ENCODE measurements around the gene OR10D3. TPM values are rescaled to one million over a fixed set of nuclear protein-coding genes. Genes with fewer than 3 reads are reported as not detected.
"Not testable (repeated sequence)": the region's sequence is repeated elsewhere in the genome, so short reads cannot be mapped to it uniquely, and the experiment has no call there.

Gene OR10D3
- total RNA-seq, 1 experiment from 2014 or later = not detected

GRCh38 chr11:124194293-124195188 lies 11.4 kb downstream of the OR10D3 start:
- no peak for DNase-seq (ENCODE audit: low spot score)

GRCh38 chr11:124195189-124195734 lies 12.1 kb downstream of the OR10D3 start:
- DNase-seq (ENCODE audit: low spot score) = peak; percentile 88

- no peak for DNase-seq (ENCODE audit: low spot score)
Measured at GRCh38 chr11:124197999-124198398, 14.9 kb downstream of the OR10D3 start.

DNA sequence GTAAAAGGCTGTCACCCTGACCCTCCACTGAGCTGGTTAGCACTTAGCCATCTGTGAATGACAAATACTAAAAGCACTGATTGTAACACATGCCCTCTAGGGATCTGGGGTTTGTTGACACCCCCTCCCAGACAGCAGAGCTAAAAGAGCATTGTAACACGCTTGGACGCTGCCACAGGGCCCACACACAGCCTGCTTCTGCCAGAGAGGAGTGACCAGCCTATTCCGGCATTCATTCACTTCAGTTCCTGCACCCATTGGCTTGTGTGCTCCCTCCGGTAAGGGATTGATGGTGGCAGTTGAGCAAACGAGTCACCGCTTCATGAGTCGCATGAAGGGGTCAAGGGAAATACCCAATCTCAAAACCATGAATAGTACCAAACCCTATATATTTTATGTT lies 15.8 kb downstream of the OR10D3 start:
- no peak for DNase-seq (ENCODE audit: low spot score)

DNA sequence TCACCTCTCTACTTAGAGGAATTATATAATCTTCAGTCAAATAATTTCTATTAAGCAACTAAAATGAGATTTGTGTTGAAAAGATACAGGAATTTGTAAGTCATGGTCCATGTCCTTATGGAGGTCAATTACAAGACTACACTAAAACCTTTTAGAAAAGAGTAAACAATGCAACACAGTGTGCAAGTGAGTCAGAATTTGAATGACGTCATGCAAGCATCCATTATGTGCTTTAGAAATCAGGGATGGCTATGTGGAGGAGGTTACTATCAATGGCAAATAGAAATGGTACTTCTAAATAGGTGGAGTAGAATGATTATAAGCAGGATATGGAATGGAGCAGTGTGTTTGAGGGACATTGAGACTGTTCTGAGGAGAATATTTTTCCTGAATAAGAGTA lies 16.6 kb downstream of the OR10D3 start:
- no peak for DNase-seq (ENCODE audit: low spot score)

DNA sequence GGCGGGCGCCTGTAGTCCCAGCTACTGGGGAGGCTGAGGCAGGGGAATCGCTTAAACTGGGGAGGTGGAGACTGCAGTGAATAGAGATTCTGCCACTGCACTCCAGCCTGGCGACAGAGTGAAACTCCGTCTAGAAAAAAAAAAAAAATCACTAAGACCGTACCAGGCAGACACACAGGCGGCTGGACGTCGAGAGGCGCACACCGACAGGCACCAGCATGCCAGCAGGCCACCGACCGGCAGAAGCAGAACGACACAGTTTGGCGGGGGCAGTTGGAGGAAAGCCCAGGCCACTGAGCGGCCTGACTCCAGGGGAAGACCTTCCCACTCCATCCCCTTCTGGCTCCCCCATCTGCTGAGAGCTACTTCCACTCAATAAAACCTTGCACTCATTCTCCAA lies 17.5 kb downstream of the OR10D3 start:
- no peak for DNase-seq (ENCODE audit: low spot score)

- DNase-seq (ENCODE audit: low spot score) = no peak
Measured at GRCh38 chr11:124202951-124203350, 19.8 kb downstream of the OR10D3 start.

DNA sequence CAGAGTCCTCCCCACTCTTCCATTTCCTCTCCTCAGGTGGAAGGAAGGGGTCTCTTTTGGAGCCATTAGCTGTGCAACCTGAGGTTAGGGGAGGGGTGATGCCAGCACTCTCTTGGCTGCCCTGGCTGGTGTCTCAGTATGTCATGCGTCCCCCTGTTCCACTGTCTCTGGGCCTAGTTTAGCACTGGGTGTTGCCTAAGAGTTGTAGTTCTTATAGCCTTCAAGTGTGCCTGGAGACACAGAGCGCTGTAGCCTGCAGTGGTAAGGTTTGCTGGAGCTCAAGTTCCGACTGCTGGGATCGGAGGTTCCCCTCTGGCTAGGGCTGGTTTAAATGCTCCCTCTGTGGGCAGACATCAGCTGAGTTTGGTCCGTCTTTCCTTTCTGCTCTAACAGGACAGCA lies 20.9 kb downstream of the OR10D3 start:
- no peak for DNase-seq (ENCODE audit: low spot score)

DNA sequence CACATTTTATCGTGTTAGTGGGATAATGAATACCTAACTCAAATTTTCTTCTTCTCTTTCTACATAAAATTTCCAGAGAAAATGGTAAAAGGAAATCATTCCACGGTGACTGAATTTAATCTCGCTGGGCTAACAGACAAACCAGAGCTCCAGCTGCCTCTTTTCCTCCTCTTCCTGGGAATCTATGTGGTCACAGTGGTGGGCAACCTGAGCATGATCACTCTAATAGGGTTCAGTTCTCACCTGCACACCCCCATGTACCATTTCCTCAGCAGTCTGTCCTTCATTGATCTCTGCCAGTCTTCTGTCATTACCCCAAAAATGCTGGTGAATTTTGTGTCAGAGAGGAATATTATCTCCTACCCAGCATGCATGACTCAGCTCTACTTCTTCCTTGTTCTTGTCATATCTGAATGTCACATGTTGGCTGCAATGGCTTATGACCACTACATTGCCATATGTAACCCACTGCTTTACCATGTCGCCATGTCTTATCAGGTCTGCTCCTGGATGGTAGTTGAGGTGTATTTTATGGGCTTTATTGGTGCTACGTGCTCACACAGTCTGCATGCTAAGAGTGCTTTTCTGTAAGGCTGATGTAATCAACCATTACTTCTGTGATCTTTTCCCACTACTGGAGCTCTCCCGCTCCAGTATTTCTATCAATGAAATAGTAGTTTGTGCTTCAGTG lies 24.1 kb downstream of the OR10D3 start:
- no peak for DNase-seq (ENCODE audit: low spot score)

GRCh38 chr11:124209824-124210357 lies 26.7 kb downstream of the OR10D3 start:
- no peak for DNase-seq (ENCODE audit: low spot score)

DNA sequence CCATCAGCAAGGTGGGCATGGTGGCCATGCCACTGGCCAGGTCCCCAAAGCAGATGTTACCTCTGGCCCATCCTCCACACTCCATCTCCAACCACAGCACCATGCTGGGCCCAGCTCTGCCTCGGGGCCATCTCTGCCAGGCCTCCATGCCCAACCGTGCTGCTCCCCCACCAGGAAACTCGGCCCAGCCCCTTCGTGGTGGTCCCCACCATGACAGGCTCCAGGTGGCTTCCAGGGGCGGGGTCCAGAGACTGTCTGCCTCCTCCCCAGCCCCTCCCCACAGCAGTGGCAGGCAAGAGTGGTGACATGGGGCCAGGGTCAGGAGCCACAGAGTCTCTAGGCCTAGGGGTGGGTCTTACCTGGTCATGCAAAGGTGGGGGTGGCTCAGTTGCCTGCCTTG lies 27.3 kb downstream of the OR10D3 start:
- DNase-seq (ENCODE audit: low spot score) = no peak

DNA sequence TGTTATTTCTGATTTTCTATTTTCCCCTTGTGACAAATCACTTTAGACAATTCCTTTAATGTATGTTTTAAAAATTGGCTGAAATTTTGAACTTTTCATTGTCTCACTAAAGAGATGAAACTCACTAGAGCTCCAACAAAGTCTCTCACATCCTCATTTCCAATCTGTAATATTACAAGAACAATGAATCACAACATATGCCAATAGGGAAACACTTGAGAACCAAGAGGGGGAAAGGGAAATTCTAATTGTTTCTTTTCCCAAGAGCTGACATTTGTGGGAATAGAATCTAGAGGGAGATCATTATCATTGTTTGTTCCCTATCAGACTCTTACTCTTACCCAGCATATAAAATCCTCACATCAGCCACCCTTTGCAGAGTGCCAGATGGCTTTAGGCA lies 28.2 kb downstream of the OR10D3 start:
- DNase-seq (ENCODE audit: low spot score) = no peak

GRCh38 chr11:124214027-124214426 lies 30.9 kb downstream of the OR10D3 start:
- no peak for DNase-seq (ENCODE audit: low spot score)

GRCh38 chr11:124219126-124219525 lies 36.0 kb downstream of the OR10D3 start:
- no peak for DNase-seq (ENCODE audit: low spot score)

DNA sequence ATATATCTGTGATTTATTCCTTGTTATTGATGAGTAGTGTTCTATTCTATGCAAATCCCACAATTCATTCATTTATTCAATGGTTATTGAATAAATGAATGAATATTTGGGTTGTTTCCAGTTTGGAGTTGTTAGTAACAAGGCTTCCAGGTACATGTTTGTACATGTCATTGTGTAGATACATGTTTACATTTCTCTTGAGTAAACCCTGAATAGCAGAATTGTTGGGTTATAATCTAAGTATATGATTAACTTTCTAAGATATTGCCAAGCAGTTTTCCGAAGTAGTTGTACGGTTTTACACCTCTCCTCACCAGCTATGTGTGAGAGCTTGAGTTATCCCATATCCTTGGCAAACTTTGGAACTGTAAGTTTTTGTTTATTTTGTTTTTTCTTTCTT lies 39.3 kb downstream of the OR10D3 start:
- no peak for DNase-seq (ENCODE audit: low spot score)

- DNase-seq (ENCODE audit: low spot score) = not testable (repeated sequence)
Measured at GRCh38 chr11:124224618-124225423, 41.7 kb downstream of the OR10D3 start.

- no peak for DNase-seq (ENCODE audit: low spot score)
Measured at GRCh38 chr11:124225471-124225870, 42.3 kb downstream of the OR10D3 start.

GRCh38 chr11:124233376-124233775 lies 50.2 kb downstream of the OR10D3 start:
- DNase-seq (ENCODE audit: low spot score) = peak; percentile 13
